Measurements from ENCODE around the gene FAM222A. TPM values are rescaled to one million over a fixed set of nuclear protein-coding genes. Genes with fewer than 3 reads are reported as not detected.

The FAM222A gene
- total and polyA plus RNA-seq, 2 of the 4 experiments (the other 2 are of a cell fraction), result under 0.01 to 0.32 TPM

DNA sequence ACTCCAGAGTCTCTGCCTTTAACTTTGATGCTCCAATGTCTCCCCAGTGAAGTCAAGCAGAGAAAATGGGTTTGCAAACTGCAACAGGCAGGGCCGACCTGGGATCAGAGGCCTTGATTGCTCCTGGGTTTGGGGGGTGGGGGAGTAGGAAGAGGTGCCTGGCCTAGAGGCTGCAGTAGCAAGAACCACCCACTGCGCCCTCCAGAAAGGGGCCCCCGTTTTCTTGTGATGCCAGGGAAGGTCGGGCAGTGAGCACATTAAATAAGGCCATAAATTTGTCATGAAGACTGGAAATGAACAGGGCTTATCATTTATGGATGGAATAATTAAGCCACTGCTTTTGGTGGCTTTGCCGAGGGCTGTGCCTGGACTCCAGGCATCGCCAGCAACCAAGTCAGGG lies 38.2 kb upstream of the FAM222A start:
- Histone ChIP-seq H3K4me2 (ENCODE audit: low read depth, low read length) (no peak overlapping the region), H3K79me1 (ENCODE audit: low read depth in 1 of 2, low read length in 2 of 2) (no peaks in the 10 kb centered on the region), H3K4me3 (ENCODE audit: insufficient read depth, low read depth, low read length) (no peak overlapping the region), H3K36me3 (ENCODE audit: control insufficient read depth, insufficient read depth, low read length) (no peaks in the 10 kb centered on the region), H3K18ac (ENCODE audit: low read depth, low read length) (no peak overlapping the region), H3K9me1 (ENCODE audit: insufficient read depth, low read length) (peaks cover 3% of the 10 kb centered on the region; the same call in 1 of the 2 replicates), H2BK5ac (ENCODE audit: low read depth, low read length, poor library complexity, severe bottlenecking) (no peak overlapping the region), H3K27me3 (ENCODE audit: control insufficient read depth, insufficient read depth, low read length) (peaks cover 38% of the 10 kb centered on the region), H3K56ac (ENCODE audit: extremely low read depth, insufficient read depth, low read length) (no peak overlapping the region), H2BK20ac (ENCODE audit: low read depth, low read length) (no peak overlapping the region), H2BK120ac (ENCODE audit: low read depth, low read length) (no peak overlapping the region), H4K8ac (ENCODE audit: low read depth in 2 of 2, low read length in 2 of 2) (no peak overlapping the region), H3K27ac (ENCODE audit: insufficient read depth, low read length) (no peak overlapping the region), H3K23ac (ENCODE audit: low read depth, low read length) (no peak overlapping the region), H3K4ac (ENCODE audit: low read depth, low read length) (no peak overlapping the region), H2BK15ac (ENCODE audit: low read depth, low read length) (no peak overlapping the region), H4K20me1 (ENCODE audit: insufficient read depth, low read length) (no peaks in the 10 kb centered on the region), H3K4me1 (ENCODE audit: control insufficient read depth, insufficient read depth, low read length) (no peaks in the 10 kb centered on the region), H4K91ac (ENCODE audit: insufficient read depth, low read depth, low read length) (no peak overlapping the region), H4K5ac (ENCODE audit: low read depth, low read length) (no peak overlapping the region), H2AFZ (replicated peaks; ENCODE audit: low read length, poor library complexity) (no peak overlapping the region), H3K9me3 (ENCODE audit: control insufficient read depth, insufficient read depth, low read length) (peaks cover 2% of the 10 kb centered on the region; the same call in 1 of the 2 replicates), H2AK5ac (ENCODE audit: low read depth, low read length) (no peak overlapping the region), H3K14ac (replicated peaks; ENCODE audit: low read depth, low read length) (no peak overlapping the region), H2AK9ac (replicated peaks; ENCODE audit: low read depth, low read length, poor library complexity) (no peak overlapping the region), H3K9ac (ENCODE audit: low read depth, low read length) (no peak overlapping the region)
- WGBS, 2 experiments (ENCODE audit: extremely low coverage in 2 of 2, insufficient read length in 1 of 2), result 64% methylated on average over 2 of the region's 6 CpGs; no CpG with 5 or more reads in 1 of the 2 experiments
- intact Hi-C loops (cut with micrococcal nuclease) (no loop called here), dilution Hi-C loops (cut with HindIII; ENCODE audit: low sequenced_read_pairs, unreplicated experiment) (no loop called here), in situ Hi-C loops (cut with MboI; ENCODE audit: low sequenced_read_pairs) (no loop called here)
- POLR2A ChIA-PET (ENCODE audit: unreplicated experiment), result no interaction called here
- DNase-seq (no peak), ATAC-seq (ENCODE audit: low read depth) (no peak)
- BruUV-seq (replicated peaks), result no TSS peak
- TF ChIP-seq POLR2A (IDR thresholded peaks at IDR 0.05; ENCODE audit: low read depth, low read length), result no peak
- TF ChIP-seq NFE2L2 (IDR thresholded peaks at IDR 0.05; ENCODE audit: low read depth, low read length), result no peak
- TF ChIP-seq CEBPB (IDR thresholded peaks at IDR 0.05; ENCODE audit: low read depth, low read length), result no peak
- TF ChIP-seq, protein P1, sequence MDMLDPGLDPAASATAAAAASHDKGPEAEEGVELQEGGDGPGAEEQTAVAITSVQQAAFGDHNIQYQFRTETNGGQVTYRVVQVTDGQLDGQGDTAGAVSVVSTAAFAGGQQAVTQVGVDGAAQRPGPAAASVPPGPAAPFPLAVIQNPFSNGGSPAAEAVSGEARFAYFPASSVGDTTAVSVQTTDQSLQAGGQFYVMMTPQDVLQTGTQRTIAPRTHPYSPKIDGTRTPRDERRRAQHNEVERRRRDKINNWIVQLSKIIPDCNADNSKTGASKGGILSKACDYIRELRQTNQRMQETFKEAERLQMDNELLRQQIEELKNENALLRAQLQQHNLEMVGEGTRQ (IDR thresholded peaks at IDR 0.05; ENCODE audit: low read depth, low read length), result no peak
- no peak for TF ChIP-seq MAFK (IDR thresholded peaks at IDR 0.05; ENCODE audit: low read depth, low read length)
- TF ChIP-seq RAD21 (IDR thresholded peaks at IDR 0.05; ENCODE audit: low read length), result no peak
- no peak for TF ChIP-seq SMC3 (IDR thresholded peaks at IDR 0.05; ENCODE audit: low read depth, low read length)
- TF ChIP-seq RFX5 (IDR thresholded peaks at IDR 0.05; ENCODE audit: low read depth, low read length), result no peak
- TF ChIP-seq RCOR1 (IDR thresholded peaks at IDR 0.05; ENCODE audit: insufficient replicate concordance, low read length), result no peak
- TF ChIP-seq, protein P2, sequence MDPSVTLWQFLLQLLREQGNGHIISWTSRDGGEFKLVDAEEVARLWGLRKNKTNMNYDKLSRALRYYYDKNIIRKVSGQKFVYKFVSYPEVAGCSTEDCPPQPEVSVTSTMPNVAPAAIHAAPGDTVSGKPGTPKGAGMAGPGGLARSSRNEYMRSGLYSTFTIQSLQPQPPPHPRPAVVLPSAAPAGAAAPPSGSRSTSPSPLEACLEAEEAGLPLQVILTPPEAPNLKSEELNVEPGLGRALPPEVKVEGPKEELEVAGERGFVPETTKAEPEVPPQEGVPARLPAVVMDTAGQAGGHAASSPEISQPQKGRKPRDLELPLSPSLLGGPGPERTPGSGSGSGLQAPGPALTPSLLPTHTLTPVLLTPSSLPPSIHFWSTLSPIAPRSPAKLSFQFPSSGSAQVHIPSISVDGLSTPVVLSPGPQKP (IDR thresholded peaks at IDR 0.05; ENCODE audit: borderline replicate concordance, low read depth, low read length), result no peak
- no peak for TF ChIP-seq FOS (IDR thresholded peaks at IDR 0.05; ENCODE audit: low read depth, low read length)
- TF ChIP-seq BHLHE40 (IDR thresholded peaks at IDR 0.05; ENCODE audit: low read depth, low read length), result no peak
- no peak for TF ChIP-seq MAZ (IDR thresholded peaks at IDR 0.05; ENCODE audit: borderline replicate concordance, low read depth, low read length)
- TF ChIP-seq, protein P3, sequence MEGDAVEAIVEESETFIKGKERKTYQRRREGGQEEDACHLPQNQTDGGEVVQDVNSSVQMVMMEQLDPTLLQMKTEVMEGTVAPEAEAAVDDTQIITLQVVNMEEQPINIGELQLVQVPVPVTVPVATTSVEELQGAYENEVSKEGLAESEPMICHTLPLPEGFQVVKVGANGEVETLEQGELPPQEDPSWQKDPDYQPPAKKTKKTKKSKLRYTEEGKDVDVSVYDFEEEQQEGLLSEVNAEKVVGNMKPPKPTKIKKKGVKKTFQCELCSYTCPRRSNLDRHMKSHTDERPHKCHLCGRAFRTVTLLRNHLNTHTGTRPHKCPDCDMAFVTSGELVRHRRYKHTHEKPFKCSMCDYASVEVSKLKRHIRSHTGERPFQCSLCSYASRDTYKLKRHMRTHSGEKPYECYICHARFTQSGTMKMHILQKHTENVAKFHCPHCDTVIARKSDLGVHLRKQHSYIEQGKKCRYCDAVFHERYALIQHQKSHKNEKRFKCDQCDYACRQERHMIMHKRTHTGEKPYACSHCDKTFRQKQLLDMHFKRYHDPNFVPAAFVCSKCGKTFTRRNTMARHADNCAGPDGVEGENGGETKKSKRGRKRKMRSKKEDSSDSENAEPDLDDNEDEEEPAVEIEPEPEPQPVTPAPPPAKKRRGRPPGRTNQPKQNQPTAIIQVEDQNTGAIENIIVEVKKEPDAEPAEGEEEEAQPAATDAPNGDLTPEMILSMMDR (conservative IDR thresholded peaks at IDR 0.05; ENCODE audit: low read depth, low read length), result no peak
- TF ChIP-seq CHD1 (IDR thresholded peaks at IDR 0.05; ENCODE audit: low read depth, low read length), result no peak
- no peak for TF ChIP-seq MXI1 (IDR thresholded peaks at IDR 0.05; ENCODE audit: borderline replicate concordance, low read depth, low read length)
- CTCF ChIA-PET, result no interaction called here
